HG03196 (cell line): Measurements from ENCODE around the gene PLPP3.

Experiments used
- ATAC-seq: cut with Tn5 transposase; IDR thresholded peaks from one replicate; pipeline ENCODE4 v1.9.1; 2021; ENCODE audit not compliant: unreplicated experiment

Gene PLPP3

GRCh38 chr1:56501888-56502287 lies 77.5 kb downstream of the PLPP3 start:
- ATAC-seq, result no peak

- no peak for ATAC-seq
Measured at GRCh38 chr1:56501426-56501825, 77.9 kb downstream of the PLPP3 start.

GRCh38 chr1:56496821-56497772 lies 82.3 kb downstream of the PLPP3 start:
- no peak for ATAC-seq

- no peak for ATAC-seq
Measured at GRCh38 chr1:56496158-56496557, 83.2 kb downstream of the PLPP3 start.

- no peak for ATAC-seq
Measured at GRCh38 chr1:56495538-56495937, 83.8 kb downstream of the PLPP3 start.

GRCh38 chr1:56494306-56494705 lies 85.1 kb downstream of the PLPP3 start:
- no peak for ATAC-seq

GRCh38 chr1:56493826-56494225 lies 85.5 kb downstream of the PLPP3 start:
- no peak for ATAC-seq

- no peak for ATAC-seq
Measured at GRCh38 chr1:56491441-56491840, 87.9 kb downstream of the PLPP3 start.

- no peak for ATAC-seq
Measured at GRCh38 chr1:56490619-56491018, 88.7 kb downstream of the PLPP3 start.

GRCh38 chr1:56489695-56490094 lies 89.7 kb downstream of the PLPP3 start:
- no peak for ATAC-seq

- no peak for ATAC-seq
Measured at GRCh38 chr1:56484695-56485094, 94.7 kb downstream of the PLPP3 start.

- ATAC-seq, result no peak
Measured at GRCh38 chr1:56483104-56483503, 96.3 kb downstream of the PLPP3 start.

- ATAC-seq, result no peak
Measured at GRCh38 chr1:56482486-56482885, 96.9 kb downstream of the PLPP3 start.

GRCh38 chr1:56481140-56481694 lies 98.1 kb downstream of the PLPP3 start:
- no peak for ATAC-seq

GRCh38 chr1:56478734-56479133 lies 100.6 kb downstream of the PLPP3 start:
- no peak for ATAC-seq

GRCh38 chr1:56477164-56478111 lies 101.9 kb downstream of the PLPP3 start:
- no peak for ATAC-seq

- no peak for ATAC-seq
Measured at GRCh38 chr1:56473582-56474270, 105.6 kb downstream of the PLPP3 start.

GRCh38 chr1:56472860-56473259 lies 106.5 kb downstream of the PLPP3 start:
- peak; percentile 82 for ATAC-seq

GRCh38 chr1:56469640-56470371 lies 109.6 kb downstream of the PLPP3 start:
- no peak for ATAC-seq

GRCh38 chr1:56468518-56468917 lies 110.8 kb downstream of the PLPP3 start:
- no peak for ATAC-seq
